MM.1S (cell line): ENCODE measurements around the gene ALKBH6.

ENCODE experiments used
- EZH2 ChIP-seq: fragments of 300-600 bp; sonication (generic); optimal IDR thresholded peaks from 2 replicates; pipeline ENCODE3; 2017; ENCODE audit warnings: low read depth, mild to moderate bottlenecking, antibody characterized with exemption, low read length, mixed read lengths
- TF ChIP-seq, protein P1 (sequence below): fragments of 300-600 bp; sonication (generic); IDR thresholded peaks from 2 replicates; pipeline ENCODE4 v1.5.1; 2016; ENCODE audit warnings: antibody characterized with exemption, low read length, mixed read lengths

- TF ChIP-seq, protein P1, sequence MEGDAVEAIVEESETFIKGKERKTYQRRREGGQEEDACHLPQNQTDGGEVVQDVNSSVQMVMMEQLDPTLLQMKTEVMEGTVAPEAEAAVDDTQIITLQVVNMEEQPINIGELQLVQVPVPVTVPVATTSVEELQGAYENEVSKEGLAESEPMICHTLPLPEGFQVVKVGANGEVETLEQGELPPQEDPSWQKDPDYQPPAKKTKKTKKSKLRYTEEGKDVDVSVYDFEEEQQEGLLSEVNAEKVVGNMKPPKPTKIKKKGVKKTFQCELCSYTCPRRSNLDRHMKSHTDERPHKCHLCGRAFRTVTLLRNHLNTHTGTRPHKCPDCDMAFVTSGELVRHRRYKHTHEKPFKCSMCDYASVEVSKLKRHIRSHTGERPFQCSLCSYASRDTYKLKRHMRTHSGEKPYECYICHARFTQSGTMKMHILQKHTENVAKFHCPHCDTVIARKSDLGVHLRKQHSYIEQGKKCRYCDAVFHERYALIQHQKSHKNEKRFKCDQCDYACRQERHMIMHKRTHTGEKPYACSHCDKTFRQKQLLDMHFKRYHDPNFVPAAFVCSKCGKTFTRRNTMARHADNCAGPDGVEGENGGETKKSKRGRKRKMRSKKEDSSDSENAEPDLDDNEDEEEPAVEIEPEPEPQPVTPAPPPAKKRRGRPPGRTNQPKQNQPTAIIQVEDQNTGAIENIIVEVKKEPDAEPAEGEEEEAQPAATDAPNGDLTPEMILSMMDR = no peak
- TF ChIP-seq EZH2 = no peak
Measured at GRCh38 chr19:36046443-36047050, 32.5 kb upstream of the ALKBH6 start.
